NCI-H446 treated with DMSO at 0.1 percent for 48 hours (cell line): Measurements from ENCODE around the gene SDC3.
A peak's percentile ranks its signal among the peaks of the same experiment; 100 is the strongest.

Experiments
- DNase-seq: peaks from one replicate; lab custom pipeline; 2025; lab: John Stamatoyannopoulos, UW

Gene SDC3

DNA sequence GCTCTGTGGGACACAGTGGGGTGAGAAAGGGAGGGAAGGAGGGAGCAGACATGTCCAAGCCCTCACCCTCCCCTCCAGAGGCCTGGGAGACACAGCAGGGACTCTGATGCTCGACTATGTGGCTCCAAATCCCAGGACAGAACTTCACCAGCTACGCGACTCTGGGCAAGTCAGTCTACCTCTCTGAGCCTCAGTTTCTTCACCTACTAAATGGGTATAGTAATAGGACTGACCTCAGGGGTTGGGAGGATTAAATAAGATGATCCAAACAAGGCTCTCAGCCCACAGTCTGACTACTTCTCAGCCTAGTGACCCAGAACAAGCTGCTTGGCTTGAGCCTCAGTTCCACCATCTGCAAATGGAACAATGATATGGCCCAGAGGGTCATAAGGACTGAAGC, 19.6 kb downstream of the SDC3 start:
- DNase-seq: no peak

DNA sequence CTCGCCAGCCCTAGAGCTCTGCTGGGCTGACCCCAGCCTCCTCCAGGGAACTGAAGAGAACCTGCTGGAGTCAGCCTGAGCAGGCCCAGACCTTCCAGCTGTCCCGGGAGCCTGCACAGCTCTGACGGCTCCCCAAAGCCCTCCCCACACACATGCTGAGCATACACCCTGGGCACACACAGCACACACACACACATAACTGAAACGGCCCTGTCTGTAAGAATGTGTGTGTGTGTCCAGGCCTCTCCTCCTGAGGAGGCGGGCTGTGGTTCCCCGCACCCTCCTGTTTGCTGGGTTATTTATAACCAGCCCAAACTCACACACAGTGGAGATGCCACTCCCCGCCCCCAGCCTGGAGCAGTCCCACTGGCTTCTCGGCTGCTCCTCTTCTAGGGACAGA, 20.2 kb downstream of the SDC3 start:
- DNase-seq: no peak

DNA sequence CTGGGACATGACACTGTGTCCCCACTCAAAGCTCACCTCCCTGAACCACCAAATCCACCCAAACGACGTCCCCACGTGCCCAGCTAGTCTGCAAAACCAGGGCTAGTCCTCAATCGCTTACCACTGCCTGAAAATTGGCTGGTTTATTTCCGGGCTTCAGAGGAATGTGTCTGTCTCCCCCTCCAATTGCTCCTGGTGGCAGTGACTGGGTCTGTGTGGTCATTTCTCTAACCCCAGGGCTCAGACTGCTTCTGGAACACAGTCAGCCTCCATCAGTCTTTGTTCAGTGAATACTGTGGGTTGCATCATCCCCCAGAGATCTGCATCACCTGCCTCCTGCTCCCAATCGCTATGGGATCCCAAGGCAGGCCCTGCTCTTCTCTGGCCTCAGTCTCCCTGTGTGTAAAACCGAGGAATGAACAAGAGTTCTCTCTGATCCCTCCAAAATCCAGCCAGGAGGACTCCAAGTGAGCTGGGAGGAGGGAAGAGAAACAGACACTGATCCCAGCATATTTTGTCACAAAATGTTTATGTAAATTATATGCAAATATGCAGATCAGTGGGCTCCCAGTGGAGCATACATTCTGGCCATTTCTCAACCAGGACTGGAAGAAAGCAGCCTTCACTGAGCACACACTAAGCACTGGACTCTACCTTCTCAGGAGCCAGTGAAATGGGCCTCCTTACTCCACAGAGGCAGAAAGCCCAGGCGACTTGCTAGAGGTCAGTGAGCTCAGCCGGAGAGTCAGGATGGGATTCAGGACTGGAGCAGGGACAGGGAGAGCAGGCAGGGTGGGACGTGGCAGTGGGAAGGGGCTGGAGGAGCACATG, 20.9 kb downstream of the SDC3 start:
- DNase-seq: no peak

DNA sequence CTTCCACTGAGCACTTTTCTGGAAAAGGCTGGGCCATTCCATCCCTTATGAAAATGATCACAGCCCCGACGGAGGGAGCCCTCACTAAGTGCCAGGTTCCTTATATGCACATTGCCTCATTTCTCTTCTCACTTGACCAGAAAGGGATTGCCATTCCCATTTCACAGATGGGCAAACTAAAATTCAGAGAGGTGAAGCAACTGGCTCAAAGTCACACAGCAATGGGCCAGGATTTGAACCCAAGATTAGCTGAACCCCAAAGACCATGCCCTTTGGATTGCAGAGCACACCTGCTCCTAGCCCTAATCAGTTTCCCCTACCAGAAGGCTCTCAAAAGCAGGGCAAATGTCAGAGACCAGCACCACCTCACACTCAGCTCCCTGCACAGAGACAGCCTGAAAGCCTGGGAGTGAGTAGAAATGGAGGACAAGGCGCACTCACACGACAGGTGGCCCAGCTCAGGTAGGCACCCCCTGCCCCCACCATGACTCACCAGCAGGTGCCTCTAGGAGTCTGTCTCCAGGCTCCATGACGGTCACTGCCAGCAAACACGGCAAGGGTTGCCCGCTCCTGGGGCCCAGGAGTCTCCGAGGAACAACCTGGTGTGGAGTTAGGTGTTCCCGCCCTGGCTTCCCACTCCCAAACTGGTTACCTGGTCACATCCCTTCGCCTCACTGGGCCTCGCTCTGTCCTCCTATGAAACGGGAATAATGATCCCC, 21.7 kb downstream of the SDC3 start:
- no peak for DNase-seq

DNA sequence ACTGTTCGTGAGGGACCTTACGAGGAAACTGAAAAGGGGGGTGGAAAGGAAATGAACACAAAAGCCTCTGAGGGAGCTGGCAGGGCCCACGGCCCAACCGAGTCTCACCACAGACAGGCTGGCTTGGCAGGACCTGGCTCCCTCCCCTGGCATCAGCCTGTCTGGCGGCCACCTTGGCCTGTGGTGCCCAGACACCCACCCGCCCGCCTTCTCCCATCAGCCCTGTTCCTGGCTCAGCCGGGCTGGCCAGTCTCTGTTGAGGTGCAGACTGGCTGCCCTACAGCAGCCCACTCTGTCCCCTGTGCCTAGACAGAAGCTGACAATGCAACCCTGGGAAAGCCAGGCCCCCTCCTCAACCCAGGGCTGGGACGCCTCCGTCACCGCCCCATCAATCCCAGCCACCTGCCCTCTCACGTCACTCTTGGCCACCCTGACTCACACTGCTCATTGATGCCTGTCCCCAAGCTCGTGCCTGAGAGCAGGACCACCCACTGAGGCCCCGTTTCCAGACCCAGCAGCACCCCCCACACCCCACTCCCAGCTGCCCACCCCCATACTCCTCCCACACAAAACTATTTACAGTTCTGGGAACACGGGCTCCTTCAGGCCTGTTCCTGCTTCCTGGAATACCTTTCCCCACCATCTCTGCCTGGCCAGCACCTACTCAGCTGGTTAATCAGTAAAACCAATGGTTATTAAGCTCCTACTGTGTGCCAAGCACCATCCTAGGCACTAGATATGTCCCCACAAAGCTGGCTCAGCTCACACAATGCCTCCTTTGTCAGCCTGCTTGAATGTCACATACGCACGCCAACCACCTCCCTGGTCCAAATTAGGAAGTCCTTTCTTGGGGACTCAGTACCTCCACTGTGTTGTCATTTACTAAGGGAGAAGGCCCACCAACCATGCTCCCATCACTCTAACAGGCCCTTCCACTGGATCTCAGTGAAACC, 22.7 kb downstream of the SDC3 start:
- DNase-seq: no peak

DNA sequence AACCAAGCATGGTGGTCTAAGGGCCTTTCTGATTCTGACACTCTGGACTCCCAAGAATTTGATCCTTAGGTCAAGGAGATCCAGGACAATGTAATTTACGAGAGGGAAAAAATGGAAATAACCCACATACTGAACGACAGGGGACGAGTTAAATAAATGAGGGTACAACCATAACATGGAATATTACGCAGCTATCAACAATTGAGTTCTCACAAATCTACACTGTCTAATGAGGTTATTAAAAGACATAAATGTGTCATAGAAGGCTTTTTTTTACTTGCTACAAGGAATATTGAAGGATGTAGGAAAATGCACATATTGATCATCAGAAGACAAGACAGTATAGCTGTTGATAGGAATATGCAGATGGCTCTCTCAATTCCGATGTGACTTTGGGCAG, 23.8 kb downstream of the SDC3 start:
- no peak for DNase-seq

DNA sequence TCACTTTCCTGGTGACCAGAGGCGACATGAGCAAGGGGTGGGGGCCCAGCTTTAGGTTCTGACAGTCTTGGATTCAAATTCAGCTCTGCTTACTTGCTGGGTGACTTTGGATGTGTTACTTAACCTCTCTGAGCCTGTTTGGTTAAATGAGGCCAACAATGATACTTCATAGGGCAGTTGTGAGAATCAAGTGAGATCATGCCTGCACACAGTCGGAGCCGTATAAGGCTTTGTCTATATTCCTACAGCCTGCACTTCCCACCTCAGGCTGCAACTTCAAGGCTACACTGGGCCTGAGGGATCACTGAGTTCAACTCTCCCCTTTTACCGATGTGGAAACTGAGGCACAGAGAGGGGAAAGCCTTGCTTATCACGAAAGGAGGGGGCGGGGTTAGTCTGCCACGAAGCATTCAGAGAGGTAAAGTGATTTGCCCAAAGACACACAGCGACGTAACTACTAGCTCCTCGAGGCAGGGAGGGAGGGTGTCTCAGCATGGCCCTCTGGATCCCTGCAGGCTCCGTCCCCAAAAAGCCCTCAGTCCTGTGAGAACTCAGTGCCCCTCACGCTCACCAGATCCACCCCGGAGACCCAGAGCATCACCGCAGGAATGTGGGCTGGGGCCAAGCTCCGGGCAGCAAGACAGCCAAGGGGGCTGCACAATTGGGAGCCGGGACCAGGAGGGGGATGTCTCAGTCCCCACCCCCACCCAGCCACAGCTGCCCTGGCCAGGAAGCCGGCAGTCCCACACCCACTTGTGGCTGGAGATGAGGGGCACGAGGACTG, 25.0 kb downstream of the SDC3 start:
- DNase-seq: no peak

DNA sequence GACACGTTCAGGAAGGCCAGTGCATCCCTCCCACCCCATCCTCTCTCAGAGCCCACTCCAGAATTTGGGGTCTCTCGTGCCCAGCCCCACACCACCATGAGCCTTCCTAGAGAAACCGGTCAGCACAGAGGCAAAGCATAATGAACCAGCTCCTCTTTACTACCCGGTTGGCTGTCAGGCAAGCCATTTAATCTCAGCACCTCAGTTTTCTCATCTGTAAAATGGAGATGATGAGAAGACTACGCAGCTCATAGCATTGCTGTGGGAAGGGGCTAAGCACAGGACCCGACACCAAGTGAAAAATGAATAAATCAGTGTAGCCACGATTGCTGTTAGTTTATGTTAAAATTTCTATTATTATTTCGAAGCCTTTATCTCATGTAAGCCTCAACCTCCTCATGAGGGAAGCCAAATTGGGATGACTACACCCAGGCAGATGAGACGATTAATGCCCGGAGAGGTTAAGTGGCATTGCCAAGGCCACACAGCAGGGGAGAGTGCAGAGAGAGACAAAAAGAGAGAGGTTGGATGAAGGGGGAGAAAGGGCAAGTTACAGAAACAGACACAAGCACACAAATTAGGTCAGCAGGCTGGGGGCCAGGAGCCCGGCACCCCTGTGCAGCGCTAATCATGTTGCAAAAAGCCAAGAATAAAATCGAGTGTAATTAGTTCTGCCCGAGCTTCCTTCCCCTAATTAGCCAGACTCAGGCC, 25.7 kb downstream of the SDC3 start:
- DNase-seq: no peak

DNA sequence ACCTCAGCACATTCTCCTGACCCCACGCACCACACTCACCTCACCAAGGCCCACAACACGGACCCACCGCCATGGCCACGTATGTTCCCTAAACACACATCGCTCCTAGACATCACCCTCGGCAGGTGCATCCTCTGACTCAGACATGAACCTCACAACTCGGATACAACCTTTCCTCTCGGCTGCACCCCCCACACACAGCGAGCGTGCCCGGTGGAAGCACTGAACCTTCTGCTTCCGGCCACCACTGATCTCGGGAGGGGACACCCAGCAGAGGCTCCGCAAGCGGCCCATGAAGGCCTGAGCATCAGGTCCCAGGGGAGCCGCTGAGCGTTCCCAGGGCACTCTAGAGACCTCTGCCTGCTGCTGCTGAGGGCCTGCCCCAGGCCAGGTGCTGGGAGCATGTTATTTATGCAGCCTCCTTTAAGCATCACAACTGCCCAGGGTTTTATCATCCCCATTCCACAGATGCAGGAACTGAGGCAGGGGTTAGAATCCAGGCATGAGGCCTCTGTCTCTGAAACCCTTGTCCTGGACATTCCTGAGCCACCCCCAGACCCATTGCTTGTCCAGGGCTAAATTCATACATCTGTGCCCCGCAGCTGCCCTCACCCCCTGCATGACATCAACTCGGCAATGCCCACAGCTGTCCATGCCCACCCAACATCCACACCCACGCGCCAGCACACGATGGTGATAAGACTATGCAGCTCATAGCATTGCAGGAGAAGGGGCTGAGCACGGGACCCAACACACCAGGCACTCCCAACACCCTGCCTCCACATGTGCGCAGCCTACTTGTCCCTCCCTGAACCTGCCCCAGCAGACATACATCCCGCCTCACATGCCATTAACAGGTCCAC, 27.0 kb downstream of the SDC3 start:
- no peak for DNase-seq

DNA sequence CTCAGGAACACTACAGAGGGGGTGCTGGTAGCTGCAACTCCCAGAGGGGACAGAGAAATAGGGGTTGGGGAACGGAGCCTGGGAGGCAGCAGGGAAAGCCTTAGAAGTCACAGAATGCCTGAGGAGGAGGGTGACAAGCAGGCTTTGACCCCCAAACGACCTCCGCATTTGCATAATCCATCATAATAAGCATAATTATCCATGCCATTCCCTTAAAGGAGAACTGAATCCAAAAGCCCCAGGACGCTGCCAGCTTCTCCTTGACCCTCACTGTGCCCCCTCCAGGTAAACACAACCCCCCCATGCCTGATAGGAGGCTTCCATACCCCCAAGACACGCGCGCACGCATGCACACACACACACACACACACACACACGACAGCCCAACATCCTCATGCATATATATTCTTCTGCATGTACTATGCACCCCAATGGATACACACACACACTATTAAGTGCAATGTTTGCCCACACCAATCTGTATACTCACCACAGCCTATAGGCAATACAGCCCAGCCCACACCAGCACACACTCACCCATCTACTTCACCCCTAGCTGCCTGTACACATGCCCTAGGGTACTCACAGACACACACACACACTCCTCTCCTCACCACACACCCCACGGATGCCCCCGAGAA, 27.8 kb downstream of the SDC3 start:
- DNase-seq: no peak

DNA sequence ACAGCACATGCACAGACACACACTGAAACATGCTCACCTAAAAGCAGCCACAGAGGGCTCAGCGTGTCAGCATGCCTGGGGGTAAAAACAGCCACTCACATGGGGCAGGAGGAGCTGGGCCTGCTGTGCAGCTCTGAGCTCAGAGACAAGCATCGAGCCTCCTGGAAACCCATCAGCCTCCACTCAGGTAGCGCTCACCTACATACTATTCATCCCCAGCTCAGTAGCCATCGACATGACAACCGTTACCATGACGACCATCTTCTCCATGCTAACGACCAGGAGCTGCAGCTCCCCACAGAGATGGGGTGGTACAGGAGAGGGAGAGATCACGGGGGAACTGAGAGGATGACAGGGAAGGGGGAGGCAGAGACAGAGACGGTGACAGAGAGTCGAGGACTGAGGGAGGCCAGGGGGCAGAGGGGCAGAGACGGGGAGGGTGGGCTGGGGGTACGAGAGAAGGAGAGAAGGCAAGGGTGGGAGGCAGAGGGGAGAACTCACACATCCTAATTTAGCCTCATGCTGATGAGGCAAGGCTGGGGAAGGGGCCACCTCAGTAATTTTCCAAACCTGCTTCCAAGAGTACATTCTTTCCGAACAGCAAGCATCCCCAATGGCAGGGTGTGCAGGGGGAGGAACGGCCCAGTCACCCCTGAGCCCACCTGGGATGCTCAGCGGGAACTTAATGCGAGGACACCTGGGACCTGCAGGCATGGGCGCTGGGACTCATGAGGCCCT, 28.4 kb downstream of the SDC3 start:
- DNase-seq: no peak

DNA sequence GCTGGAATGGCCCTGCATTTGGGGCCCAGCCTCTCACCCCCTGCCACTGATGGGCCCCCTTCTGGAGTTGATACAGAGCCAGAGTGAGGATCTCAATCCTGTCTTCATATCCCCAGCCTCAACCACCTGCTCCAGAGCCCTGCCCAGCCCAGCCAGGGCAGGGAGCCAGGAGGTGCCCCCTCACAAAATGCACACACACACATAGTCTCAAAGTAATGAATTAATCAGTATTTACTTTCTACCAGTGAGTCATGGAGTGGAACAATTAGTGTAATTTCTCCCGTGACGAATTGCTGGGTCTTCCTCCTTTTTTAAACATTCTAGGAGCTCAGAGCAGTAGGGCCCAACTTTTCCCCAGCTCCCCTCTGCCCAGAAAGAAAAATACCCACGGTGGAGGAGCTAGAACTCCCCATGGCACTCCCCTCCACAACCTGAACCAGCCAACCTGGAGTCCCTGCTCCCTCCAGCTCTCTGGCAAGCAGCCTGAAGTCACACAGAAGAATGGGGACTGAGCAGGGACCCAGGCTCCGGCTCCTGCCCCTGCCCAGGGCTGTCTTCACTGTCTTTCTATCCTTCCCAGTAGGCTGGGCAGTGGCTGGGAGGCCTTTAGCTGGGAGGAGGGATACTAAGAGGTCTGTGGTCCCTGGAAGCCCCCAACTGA, 29.3 kb downstream of the SDC3 start:
- DNase-seq: peak; percentile 12

DNA sequence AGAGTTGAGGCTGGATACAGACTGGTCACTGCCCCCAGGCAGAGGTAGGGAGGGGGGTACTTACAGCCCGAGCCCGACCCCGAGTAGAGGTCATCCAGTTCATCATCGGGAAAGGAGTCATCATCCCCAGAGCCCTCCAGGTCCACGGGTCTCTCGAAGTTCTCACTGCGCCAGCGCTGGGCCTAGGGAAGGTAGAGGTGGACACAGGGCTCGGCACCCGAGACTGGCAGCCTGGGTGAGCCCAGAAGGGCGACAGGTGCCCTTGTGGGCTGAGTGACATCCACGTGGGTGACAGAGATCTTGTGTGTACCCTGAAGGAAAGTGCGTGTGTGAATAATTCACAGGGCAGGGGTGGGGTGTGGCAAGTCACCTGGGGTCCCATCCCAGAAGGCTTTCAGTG, 30.0 kb downstream of the SDC3 start:
- no peak for DNase-seq

DNA sequence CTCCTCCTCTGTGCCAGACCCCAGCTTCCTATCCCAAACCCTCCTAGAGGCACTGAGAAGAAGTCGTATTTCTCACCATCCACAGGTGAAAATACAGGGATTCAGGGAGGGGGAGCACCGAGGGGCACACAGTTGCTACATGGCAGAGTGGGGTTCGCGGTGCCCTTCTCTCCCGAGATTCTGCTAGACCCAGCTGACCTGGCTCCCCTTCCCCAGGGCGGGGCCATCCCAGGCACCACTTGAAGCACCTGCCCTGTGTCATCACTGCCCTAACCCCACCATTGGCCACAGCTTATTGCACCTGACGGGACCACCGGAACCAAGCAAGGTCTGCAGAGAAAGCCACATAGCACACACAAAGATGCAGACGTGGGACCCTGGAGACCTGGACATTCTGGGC, 30.5 kb downstream of the SDC3 start:
- DNase-seq: no peak

DNA sequence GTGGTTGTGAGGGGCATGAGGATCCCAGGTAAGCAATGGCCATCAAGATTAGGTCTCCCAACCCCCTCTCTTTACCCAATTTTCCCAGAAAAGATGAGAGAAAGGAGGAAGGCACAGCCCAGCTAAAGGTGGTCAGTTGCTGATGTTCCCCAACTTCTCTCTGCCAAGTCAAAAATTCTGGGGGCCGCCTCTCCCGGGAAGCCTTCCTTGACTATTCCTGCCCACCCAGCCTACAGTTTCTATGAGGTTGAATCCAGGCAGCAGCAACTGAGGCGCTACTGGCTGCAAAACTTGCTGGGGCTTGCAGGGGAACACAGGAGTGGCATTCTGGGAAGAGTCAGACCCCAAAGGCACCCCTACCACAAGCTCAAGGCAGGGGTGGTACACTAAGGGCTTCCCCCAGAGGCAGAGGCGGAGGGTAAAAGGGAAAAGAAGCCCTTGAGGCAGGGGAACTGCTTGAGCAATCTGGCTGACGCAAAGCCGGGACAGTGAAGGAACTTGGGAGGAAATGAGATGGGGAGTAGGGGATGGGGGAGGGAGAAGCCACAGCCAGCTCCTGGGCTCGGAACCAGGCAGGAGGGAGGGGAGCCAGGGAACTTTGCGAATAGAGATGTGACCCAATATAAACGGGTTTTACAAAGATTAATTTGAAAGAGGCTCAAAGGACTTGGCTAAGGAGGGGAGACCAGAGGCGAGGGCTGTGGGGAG, 31.2 kb downstream of the SDC3 start:
- DNase-seq: no peak

DNA sequence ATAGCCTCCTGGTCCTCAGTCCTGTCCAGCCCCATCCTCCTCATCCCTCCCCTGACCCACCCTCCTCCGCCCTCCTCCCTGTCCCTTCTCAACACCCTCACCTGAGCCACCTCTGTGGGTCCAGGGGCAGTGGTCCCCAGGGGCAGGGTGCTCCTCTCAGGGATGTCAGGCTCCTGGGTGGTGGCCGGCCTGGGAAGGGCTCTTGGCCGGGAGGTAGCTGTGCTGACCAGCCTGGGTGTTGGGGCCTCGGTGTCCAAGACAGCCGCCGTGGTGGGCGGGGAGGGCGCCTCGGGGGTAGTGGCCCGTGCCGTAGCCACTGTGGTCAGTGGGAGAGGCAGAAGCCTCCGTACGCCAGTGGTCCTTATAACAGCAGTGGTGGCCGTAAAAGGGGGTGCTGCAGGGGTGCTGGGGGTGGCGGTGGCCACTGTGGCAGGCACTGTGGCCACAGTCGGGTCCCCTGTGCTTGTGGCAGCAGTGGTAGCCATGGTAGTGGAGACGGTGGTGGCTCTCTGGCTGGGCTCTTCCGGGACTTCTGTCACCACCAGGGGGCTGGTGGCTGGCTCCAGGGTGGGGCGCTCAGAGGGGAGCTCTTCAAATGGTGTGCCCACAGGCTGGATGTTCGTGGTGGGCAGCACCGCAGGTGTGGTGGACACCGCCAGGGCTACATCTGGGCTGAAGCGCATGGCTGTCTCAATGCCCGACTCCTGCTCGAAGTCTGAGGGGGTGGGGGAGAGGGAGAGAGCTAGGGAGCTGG, 31.9 kb downstream of the SDC3 start:
- no peak for DNase-seq

DNA sequence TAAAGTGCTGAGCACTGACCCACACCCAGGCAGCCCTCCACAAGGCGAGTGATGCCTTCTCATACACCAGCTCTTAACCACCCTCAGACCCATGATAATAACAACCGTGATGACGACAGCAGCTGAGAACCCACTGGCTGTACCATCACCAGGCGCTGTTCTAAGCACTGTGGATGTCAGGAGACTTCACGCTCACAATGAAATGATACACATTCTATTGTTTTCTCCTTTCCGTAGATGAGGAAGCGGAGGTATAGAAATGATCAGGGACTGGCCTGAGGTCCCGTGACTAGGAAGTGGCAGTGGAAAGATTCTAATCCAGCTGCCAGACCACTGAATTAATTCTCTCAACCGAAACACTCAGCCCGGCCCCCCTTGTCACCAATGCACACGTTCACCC, 32.6 kb downstream of the SDC3 start:
- no peak for DNase-seq
